ENCODE results near the gene NCOA3. TPM values are rescaled to one million over a fixed set of nuclear protein-coding genes. Genes with fewer than 3 reads are reported as not detected.

NCOA3 gene
- polyA plus RNA-seq, 3 donors = 13.5 to 21.8 (median 21.3) TPM

- no peaks in the 10 kb centered on the region for H3K79me2 ChIP-seq (ENCODE audit: insufficient read depth, low read length)
- TF ChIP-seq, protein P1, sequence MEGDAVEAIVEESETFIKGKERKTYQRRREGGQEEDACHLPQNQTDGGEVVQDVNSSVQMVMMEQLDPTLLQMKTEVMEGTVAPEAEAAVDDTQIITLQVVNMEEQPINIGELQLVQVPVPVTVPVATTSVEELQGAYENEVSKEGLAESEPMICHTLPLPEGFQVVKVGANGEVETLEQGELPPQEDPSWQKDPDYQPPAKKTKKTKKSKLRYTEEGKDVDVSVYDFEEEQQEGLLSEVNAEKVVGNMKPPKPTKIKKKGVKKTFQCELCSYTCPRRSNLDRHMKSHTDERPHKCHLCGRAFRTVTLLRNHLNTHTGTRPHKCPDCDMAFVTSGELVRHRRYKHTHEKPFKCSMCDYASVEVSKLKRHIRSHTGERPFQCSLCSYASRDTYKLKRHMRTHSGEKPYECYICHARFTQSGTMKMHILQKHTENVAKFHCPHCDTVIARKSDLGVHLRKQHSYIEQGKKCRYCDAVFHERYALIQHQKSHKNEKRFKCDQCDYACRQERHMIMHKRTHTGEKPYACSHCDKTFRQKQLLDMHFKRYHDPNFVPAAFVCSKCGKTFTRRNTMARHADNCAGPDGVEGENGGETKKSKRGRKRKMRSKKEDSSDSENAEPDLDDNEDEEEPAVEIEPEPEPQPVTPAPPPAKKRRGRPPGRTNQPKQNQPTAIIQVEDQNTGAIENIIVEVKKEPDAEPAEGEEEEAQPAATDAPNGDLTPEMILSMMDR (IDR thresholded peaks at IDR 0.05) = no peak
- peaks cover 0 to 2% (median 0%) of the 10 kb centered on the region in 7 donors for H3K9me3 Mint-ChIP-seq
- intact Hi-C loops (cut with micrococcal nuclease) = no loop called here
- H2AFZ ChIP-seq (ENCODE audit: insufficient read depth, low read depth, low read length, poor library complexity, severe bottlenecking) = no peak overlapping the region
- peaks cover 0 to 9% (median 4%) of the 10 kb centered on the region in 3 donors for H3K27me3 Mint-ChIP-seq (ENCODE audit: low read depth in 3 of 3)
- H3K36me3 Mint-ChIP-seq = peaks cover 93 to 98% of the 10 kb centered on the region in 2 donors
- no peak overlapping the region for H3K9ac ChIP-seq (ENCODE audit: insufficient read depth, low read length, poor library complexity, severe bottlenecking)
- H4K20me1 ChIP-seq (ENCODE audit: insufficient read depth, low read length) = peaks cover 95% of the 10 kb centered on the region
- no peaks in the 10 kb centered on the region for H3K27me3 ChIP-seq (ENCODE audit: control insufficient read depth in 2 of 2, insufficient read depth in 2 of 2, low read length in 2 of 2)
- no peak overlapping the region for H3K4me3 ChIP-seq (replicated peaks in 1 of 3; ENCODE audit: low read depth in 2 of 3, low read length in 3 of 3)
- no peak overlapping the region for H3K4me2 ChIP-seq (replicated peaks; ENCODE audit: extremely low read depth, low read length, poor library complexity, severe bottlenecking)
- no peaks in the 10 kb centered on the region for H3K4me1 Mint-ChIP-seq
- 94% methylated on average over 4 of the region's 4 CpGs for WGBS (ENCODE audit: insufficient coverage)
- H3K27ac ChIP-seq (ENCODE audit: low read depth in 1 of 2, low read length in 2 of 2) = no peak overlapping the region
- H3K9me3 ChIP-seq (replicated peaks in 1 of 2; ENCODE audit: control insufficient read depth in 1 of 2, insufficient read depth in 1 of 2, low read length in 2 of 2) = no peaks in the 10 kb centered on the region
- H3K4me3 Mint-ChIP-seq = no peak overlapping the region
- H3K4me1 ChIP-seq (ENCODE audit: control insufficient read depth in 1 of 2, insufficient read depth in 2 of 2, low read length in 2 of 2) = no peaks in the 10 kb centered on the region
- H3K27ac Mint-ChIP-seq = no peak overlapping the region
- peaks cover 75 to 98% of the 10 kb centered on the region in 2 donors for H3K36me3 ChIP-seq (replicated peaks in 1 of 2; ENCODE audit: control insufficient read depth in 1 of 2, insufficient read depth in 2 of 2, low read length in 2 of 2)
- no peak for DNase-seq
Measured at GRCh38 chr20:47669489-47669888, 167.8 kb downstream of the NCOA3 start.

DNA sequence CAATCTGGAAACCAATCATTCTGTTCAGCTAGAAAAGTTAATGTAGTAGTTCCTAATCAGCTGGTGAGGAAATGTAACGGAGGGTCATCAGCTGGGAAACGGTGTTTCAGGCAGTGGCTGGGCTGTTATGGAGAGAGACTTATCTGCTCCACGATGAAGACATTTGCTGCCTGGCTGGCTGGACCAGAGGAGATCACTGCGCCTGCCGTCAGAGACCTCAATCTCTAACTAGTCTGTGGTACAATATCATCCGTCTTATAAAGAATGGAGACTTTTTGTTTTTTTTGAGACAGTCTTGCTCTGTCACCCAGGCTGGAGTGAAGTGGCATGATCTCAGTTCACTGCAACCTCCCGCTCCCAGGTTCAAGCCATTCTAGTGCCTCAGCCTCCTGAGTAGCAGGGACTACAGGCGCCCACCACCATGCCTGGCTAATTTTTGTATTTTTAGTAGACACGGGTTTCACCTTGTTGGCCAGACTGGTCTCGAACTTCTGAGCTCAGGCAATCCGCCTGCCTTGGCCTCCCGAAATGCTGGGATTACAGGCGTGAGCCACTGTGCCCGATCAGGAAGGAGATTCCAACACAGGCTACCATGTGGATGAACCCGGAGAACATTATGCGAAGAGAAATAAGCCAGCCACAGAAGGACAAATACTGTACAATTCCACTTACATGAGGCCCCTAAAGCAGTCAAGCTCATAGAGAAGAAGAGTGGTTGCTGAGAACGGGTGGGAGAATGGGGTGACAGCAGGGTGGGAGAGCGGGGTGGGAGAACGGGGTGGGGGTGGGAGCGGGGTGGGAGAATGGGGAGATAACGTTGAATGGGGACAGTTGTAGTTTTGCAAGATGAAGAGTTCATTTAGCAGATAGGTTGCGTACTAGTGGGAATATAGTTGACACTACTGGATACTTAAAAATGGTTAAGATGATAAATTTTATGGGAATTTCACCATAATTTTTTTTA is 168.5 kb downstream of the NCOA3 start:
- Histone ChIP-seq H3K4me1 (ENCODE audit: control insufficient read depth in 1 of 2, insufficient read depth in 2 of 2, low read length in 2 of 2) (no peaks in the 10 kb centered on the region), H2AFZ (ENCODE audit: insufficient read depth, low read depth, low read length, poor library complexity, severe bottlenecking) (no peak overlapping the region), H4K20me1 (ENCODE audit: insufficient read depth, low read length) (peaks cover 95% of the 10 kb centered on the region), H3K4me2 (replicated peaks; ENCODE audit: extremely low read depth, low read length, poor library complexity, severe bottlenecking) (no peak overlapping the region), H3K27ac (ENCODE audit: low read depth in 1 of 2, low read length in 2 of 2) (no peak overlapping the region), H3K27me3 (ENCODE audit: control insufficient read depth in 2 of 2, insufficient read depth in 2 of 2, low read length in 2 of 2) (no peaks in the 10 kb centered on the region), H3K36me3 (replicated peaks in 1 of 2; ENCODE audit: control insufficient read depth in 1 of 2, insufficient read depth in 2 of 2, low read length in 2 of 2) (peaks cover 75 to 98% of the 10 kb centered on the region in 2 donors), H3K9me3 (replicated peaks in 1 of 2; ENCODE audit: control insufficient read depth in 1 of 2, insufficient read depth in 1 of 2, low read length in 2 of 2) (no peaks in the 10 kb centered on the region), H3K79me2 (ENCODE audit: insufficient read depth, low read length) (no peaks in the 10 kb centered on the region), H3K9ac (ENCODE audit: insufficient read depth, low read length, poor library complexity, severe bottlenecking) (no peak overlapping the region), H3K4me3 (replicated peaks in 1 of 3; ENCODE audit: low read depth in 2 of 3, low read length in 3 of 3) (no peak overlapping the region)
- TF ChIP-seq, protein P1 (IDR thresholded peaks at IDR 0.05) = no peak
- DNase-seq = no peak
- peaks cover 0 to 9% (median 4%) of the 10 kb centered on the region in 3 donors for H3K27me3 Mint-ChIP-seq (ENCODE audit: low read depth in 3 of 3)
- H3K36me3 Mint-ChIP-seq = peaks cover 95 to 98% of the 10 kb centered on the region in 2 donors
- peaks cover 0 to 2% (median 0%) of the 10 kb centered on the region in 7 donors for H3K9me3 Mint-ChIP-seq
- intact Hi-C loops (cut with micrococcal nuclease) = no loop called here
- WGBS (ENCODE audit: insufficient coverage) = 96% methylated on average over 12 of the region's 22 CpGs
- no peak overlapping the region for H3K4me3 Mint-ChIP-seq
- no peaks in the 10 kb centered on the region for H3K4me1 Mint-ChIP-seq
- H3K27ac Mint-ChIP-seq = peak overlapping the region in 1 of 7 donors; percentile 53

Measured in CD14-positive monocyte (primary cell).